Stimulated activated CD4-positive, alpha-beta T cell treated with anti-CD3 and anti-CD28 coated beads, Interleukin-1b, Interleukin-23, amount 100 ng/mL, for 4 hours (primary cell): ENCODE data around the gene HAPSTR1.

Experiments
- DNase-seq, 2 donors: peaks; one replicate each; pipeline ENCODE4 v3.0.0-alpha.2; 2020; ENCODE audit warnings: low read depth in 2 of 2

The HAPSTR1 gene

GRCh38 chr16:9096416-9096952 is 5.0 kb downstream of the HAPSTR1 start:
- DNase-seq, result no peak

GRCh38 chr16:9097266-9098219 is 6.1 kb downstream of the HAPSTR1 start:
- no peak for DNase-seq

GRCh38 chr16:9098377-9099090 is 7.1 kb downstream of the HAPSTR1 start:
- no peak for DNase-seq

GRCh38 chr16:9099131-9099625 is 7.7 kb downstream of the HAPSTR1 start:
- DNase-seq, result no peak

- no peak for DNase-seq
Measured at GRCh38 chr16:9102379-9102778, 10.9 kb downstream of the HAPSTR1 start.

GRCh38 chr16:9102943-9103342 is 11.5 kb downstream of the HAPSTR1 start:
- no peak for DNase-seq

- DNase-seq, result no peak
Measured at GRCh38 chr16:9103546-9103945, 12.1 kb downstream of the HAPSTR1 start.

- no peak for DNase-seq
Measured at GRCh38 chr16:9105189-9105588, 13.7 kb downstream of the HAPSTR1 start.

GRCh38 chr16:9107025-9107970 is 15.9 kb downstream of the HAPSTR1 start:
- no peak for DNase-seq

- no peak for DNase-seq
Measured at GRCh38 chr16:9109255-9109654, 17.8 kb downstream of the HAPSTR1 start.

GRCh38 chr16:9112166-9112843 is 20.9 kb downstream of the HAPSTR1 start:
- no peak for DNase-seq

- DNase-seq, result no peak
Measured at GRCh38 chr16:9112844-9113186, 21.4 kb downstream of the HAPSTR1 start.

GRCh38 chr16:9113707-9114106 is 22.3 kb downstream of the HAPSTR1 start:
- DNase-seq, result no peak

- DNase-seq, result no peak
Measured at GRCh38 chr16:9114112-9114511, 22.7 kb downstream of the HAPSTR1 start.

- no peak for DNase-seq
Measured at GRCh38 chr16:9114842-9115241, 23.4 kb downstream of the HAPSTR1 start.

GRCh38 chr16:9115277-9115676 is 23.8 kb downstream of the HAPSTR1 start:
- no peak for DNase-seq

- DNase-seq, result no peak
Measured at GRCh38 chr16:9116141-9116540, 24.7 kb downstream of the HAPSTR1 start.

GRCh38 chr16:9118170-9118569 is 26.7 kb downstream of the HAPSTR1 start:
- DNase-seq, result no peak

- DNase-seq, result no peak
Measured at GRCh38 chr16:9119795-9120194, 28.4 kb downstream of the HAPSTR1 start.

GRCh38 chr16:9122342-9122741 is 30.9 kb downstream of the HAPSTR1 start:
- no peak for DNase-seq

- no peak for DNase-seq
Measured at GRCh38 chr16:9122969-9123368, 31.5 kb downstream of the HAPSTR1 start.
